Ectodermal cell (in vitro differentiated cells): ENCODE results near the gene EBPL. TPM values are rescaled to one million over a fixed set of nuclear protein-coding genes. Genes with fewer than 3 reads are reported as not detected.
"Not testable (repeated sequence)": the region's sequence is repeated elsewhere in the genome, so short reads cannot be mapped to it uniquely, and the experiment has no call there.

Source experiments
- H3K27ac ChIP-seq: 2 replicates; pipeline ENCODE4 v1.7.0; 2013; ENCODE audit warnings: mild to moderate bottlenecking, low read depth, low read length; ENCODE audit not compliant: insufficient read depth, poor library complexity, severe bottlenecking
- H3K27me3 ChIP-seq: 2 replicates; pipeline ENCODE4 v1.7.0; 2013; ENCODE audit warnings: mild to moderate bottlenecking, low read length; ENCODE audit not compliant: insufficient read depth, control insufficient read depth, poor library complexity, severe bottlenecking
- H3K36me3 ChIP-seq: one replicate; pipeline ENCODE4 v1.7.0; 2013; ENCODE audit warnings: low read length; ENCODE audit not compliant: control insufficient read depth, insufficient read depth
- H3K4me1 ChIP-seq: one replicate; pipeline ENCODE4 v1.7.0; 2013; ENCODE audit warnings: low read length; ENCODE audit not compliant: control insufficient read depth, insufficient read depth
- H3K4me3 ChIP-seq: 2 replicates; pipeline ENCODE4 v1.7.0; 2013; ENCODE audit warnings: low read depth, low read length, control low read depth; ENCODE audit not compliant: insufficient read depth
- H3K9me3 ChIP-seq: 2 replicates; pipeline ENCODE4 v1.7.0; 2013; ENCODE audit warnings: mild to moderate bottlenecking, low read length, moderate library complexity; ENCODE audit not compliant: control insufficient read depth
- WGBS, 2 experiments: methylation state at CpG; one replicate each; pipeline ENCODE4 v1.1.7; 2013; ENCODE audit warnings: missing lambda C conversion rate in 2 of 2; 5-methylcytosine and 5-hydroxymethylcytosine counted together
- polyA plus RNA-seq, 4 experiments: library from polyadenylated mRNA; stranded (reverse); fragments of 50-300 nt; gene quantifications; one replicate each; pipeline ENCODE4 v1.2.3, GENCODE V29; 2013

EBPL gene
- 82.0 TPM for polyA plus RNA-seq (2013, experiment 1 of 4)
- 85.0 TPM for polyA plus RNA-seq (2013, experiment 2 of 4)
- 101 TPM for polyA plus RNA-seq (2013, experiment 3 of 4)
- polyA plus RNA-seq (2013, experiment 4 of 4) = 106 TPM

DNA sequence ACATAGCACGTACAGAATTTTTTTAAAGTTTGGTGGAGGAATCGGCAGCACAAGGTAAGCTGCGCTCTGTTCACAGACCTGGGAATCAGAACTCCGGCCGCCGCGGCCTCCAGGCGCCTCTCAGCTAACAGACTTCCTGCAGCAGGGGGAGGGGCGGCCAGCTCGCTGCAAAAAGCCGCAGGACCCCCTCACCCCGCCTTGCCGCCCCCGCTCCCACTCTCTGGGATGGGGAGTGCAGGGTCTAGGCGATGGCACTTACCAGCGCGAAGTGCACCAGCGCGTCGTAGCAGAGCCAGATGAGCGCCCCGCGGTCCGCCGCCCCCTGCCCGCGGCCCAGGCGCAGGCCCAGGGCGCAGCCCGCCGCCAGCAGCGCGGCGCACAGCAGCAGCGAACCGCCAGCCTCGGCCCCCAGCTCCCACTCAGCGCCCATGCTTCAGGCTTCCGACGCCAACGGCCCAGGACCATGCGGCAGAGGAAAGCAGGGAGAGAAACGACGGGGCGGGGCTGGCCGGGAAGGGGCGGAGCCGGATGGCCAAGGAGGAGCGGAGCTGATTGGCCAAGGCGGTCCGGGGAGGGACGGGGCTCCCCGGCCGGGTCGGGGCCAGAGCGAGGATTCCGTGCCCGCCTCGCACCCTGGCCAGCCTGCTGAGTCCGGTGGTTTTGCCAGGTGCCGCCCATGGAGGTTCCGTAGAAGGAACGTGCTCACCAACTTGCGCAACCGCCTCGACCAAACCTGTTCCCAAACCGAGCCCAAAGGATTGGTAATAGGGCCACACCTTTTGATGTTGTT is at the start of gene EBPL:
Gene EBPL, minus strand, starts transcription at position 492 of the 790 bp plus-strand sequence. Its CDS starts 62 bp downstream, at position 430.
- no peaks in the 10 kb centered on the region for H3K4me1 ChIP-seq
- no peaks in the 10 kb centered on the region for H3K9me3 ChIP-seq
- 1% methylated on average over 67 of the region's 67 CpGs for WGBS, 2 experiments
- no peaks in the 10 kb centered on the region for H3K27me3 ChIP-seq
- peaks cover 4% of the 10 kb centered on the region for H3K36me3 ChIP-seq
- peak within 1 kb of the TSS; percentile 71 for H3K4me3 ChIP-seq
- H3K27ac ChIP-seq = peak within 1 kb of the TSS; percentile 87

DNA sequence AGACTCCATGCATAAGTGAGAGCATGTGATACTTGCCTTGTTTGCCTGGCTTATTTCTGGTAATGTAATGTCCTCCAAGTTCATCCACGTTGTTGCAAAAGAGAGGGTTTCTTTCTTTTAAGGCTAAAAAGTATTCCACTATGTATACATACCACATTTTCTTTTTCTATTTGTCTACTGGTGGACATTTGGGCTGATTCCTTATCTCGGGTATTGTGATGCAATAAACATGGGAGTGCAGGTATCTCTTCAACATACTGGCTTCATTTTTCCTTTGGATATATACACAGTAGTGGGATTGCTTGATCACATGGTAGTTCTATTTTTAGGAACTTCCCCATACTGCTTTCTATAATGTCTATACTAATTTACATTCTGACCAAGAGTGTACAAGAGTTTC is 49.6 kb upstream of the EBPL start:
- Histone ChIP-seq H3K36me3 (peaks cover 7% of the 10 kb centered on the region), H3K27ac (no peak overlapping the region), H3K27me3 (no peaks in the 10 kb centered on the region), H3K4me1 (no peaks in the 10 kb centered on the region), H3K4me3 (no peak overlapping the region), H3K9me3 (no peaks in the 10 kb centered on the region)
- 100% methylated on average over 1 to 2 of the region's 2 CpGs for WGBS, 2 experiments

DNA sequence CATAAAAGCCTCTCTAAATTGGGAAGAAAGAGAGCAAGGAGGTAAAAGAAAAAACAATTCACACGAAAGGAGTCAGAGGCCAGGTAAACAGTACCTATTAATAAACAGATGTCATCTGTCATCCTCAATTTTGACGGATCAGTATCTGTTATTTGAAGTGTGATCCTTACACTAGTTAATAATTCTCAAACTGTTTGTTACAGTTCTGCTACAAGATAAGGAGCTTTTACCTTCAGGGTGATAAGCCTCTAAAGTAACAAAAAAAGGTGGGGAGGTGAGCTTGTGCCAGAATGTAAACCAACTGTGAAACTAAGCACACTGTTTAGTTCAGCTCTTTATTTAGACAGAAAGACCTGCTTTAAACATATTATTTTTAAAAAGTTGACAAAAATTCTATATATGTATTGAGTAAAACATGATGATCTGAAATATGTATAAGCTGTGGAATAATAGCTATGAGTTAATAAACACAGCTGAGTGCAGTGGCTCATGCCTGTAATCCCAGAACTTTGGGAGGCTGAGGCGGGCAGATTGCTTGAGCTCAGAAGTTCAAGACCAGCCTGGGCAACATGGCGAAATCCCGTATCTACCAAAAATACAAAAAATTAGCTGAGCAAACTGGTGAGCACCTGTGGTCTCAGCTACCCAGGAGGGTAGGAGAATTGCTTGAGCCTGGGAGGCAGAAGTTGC is 48.4 kb upstream of the EBPL start:
- no peak overlapping the region for H3K27ac ChIP-seq
- no peak overlapping the region for H3K4me3 ChIP-seq
- no peaks in the 10 kb centered on the region for H3K4me1 ChIP-seq
- peaks cover 7% of the 10 kb centered on the region for H3K36me3 ChIP-seq
- no peaks in the 10 kb centered on the region for H3K27me3 ChIP-seq
- WGBS, 2 experiments = 90 to 95% methylated on average over 5 of the region's 5 CpGs
- H3K9me3 ChIP-seq = no peaks in the 10 kb centered on the region

- WGBS, 2 experiments = 89 to 90% methylated on average over 11 to 12 of the region's 12 CpGs
- Histone ChIP-seq H3K4me3 (no peak overlapping the region), H3K27ac (no peak overlapping the region)
These were observed 42.1 kb upstream of the EBPL start for GRCh38 chr13:49733181-49733951.

GRCh38 chr13:49731766-49732165 is 40.5 kb upstream of the EBPL start:
- no peaks in the 10 kb centered on the region for H3K36me3 ChIP-seq
- H3K4me3 ChIP-seq = no peak overlapping the region
- no peaks in the 10 kb centered on the region for H3K9me3 ChIP-seq
- no peak overlapping the region for H3K27ac ChIP-seq
- H3K4me1 ChIP-seq = no peaks in the 10 kb centered on the region
- no peaks in the 10 kb centered on the region for H3K27me3 ChIP-seq

More at GRCh38 chr13:49733181-49733951, 42.1 kb upstream of the EBPL start:
- Histone ChIP-seq H3K27me3 (no peaks in the 10 kb centered on the region), H3K4me1 (no peaks in the 10 kb centered on the region), H3K9me3 (no peaks in the 10 kb centered on the region), H3K36me3 (no peaks in the 10 kb centered on the region)

GRCh38 chr13:49716615-49717014 is 25.3 kb upstream of the EBPL start:
- Histone ChIP-seq H3K9me3 (no peaks in the 10 kb centered on the region), H3K27me3 (no peaks in the 10 kb centered on the region), H3K4me3 (no peak overlapping the region), H3K36me3 (peaks cover 11% of the 10 kb centered on the region), H3K27ac (no peak overlapping the region), H3K4me1 (no peaks in the 10 kb centered on the region)
- 90 to 95% methylated on average over 6 of the region's 6 CpGs for WGBS, 2 experiments

- H3K27me3 ChIP-seq = no peaks in the 10 kb centered on the region
- no peak overlapping the region for H3K27ac ChIP-seq
- no peaks in the 10 kb centered on the region for H3K4me1 ChIP-seq
- peaks cover 11% of the 10 kb centered on the region for H3K36me3 ChIP-seq
- H3K9me3 ChIP-seq = no peaks in the 10 kb centered on the region
- H3K4me3 ChIP-seq = no peak overlapping the region
- no CpG with 5 or more reads among the region's 1 CpG for WGBS, 2 experiments
These were observed 23.5 kb upstream of the EBPL start for GRCh38 chr13:49714757-49715156.

DNA sequence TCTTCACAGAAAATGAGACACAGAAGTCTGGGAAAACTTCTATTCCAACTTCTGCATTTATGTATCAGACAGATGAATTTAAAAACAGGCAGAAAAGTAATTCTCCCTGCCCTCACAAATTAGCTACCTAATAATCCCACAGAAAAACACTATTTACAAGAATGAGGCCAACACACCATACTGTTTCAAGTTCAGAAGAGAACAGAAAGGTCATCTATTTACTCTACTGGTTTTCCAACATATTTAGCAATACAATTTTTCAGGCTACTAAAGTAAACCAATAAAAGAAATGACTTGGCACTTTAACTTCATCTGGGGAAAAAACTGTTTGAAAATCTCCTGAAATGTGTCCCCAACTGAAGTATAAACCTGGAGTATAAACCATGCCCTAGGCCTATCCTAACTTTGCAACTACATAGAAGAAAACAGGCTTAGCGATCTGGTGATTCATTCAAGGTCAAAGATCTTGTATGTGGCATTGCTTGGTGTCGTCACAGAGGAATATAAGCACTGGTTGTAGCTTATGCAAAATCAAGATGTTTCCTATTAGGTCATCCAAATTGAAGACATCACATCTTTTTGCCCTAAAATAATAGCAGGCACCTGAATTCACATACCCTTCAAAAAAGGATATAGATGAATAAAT is 20.1 kb upstream of the EBPL start:
- no peak overlapping the region for H3K4me3 ChIP-seq
- no peaks in the 10 kb centered on the region for H3K4me1 ChIP-seq
- H3K27me3 ChIP-seq = no peaks in the 10 kb centered on the region
- H3K27ac ChIP-seq = no peak overlapping the region
- peaks cover 8% of the 10 kb centered on the region for H3K36me3 ChIP-seq
- 95 to 100% methylated on average over 2 of the region's 2 CpGs for WGBS, 2 experiments
- no peaks in the 10 kb centered on the region for H3K9me3 ChIP-seq

DNA sequence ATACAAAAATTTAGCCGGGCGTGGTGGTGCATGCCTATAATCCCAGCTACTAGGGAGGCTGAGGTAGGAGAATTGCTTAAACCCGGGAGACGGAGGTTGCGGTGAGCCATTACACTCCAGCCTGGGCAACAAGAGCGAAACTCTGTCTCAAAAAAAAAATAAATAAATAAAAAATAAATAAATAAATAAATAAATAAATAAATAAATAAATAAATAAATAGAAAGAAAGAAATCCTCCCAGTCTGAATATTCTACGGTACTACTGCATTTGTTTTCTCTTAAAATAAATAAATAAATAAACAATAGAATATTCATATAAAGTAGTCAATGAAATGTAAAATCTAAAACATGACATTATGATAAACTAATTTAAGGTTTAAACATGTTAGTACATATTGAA is 13.0 kb upstream of the EBPL start:
- WGBS, 2 experiments = 85 to 94% methylated on average over 5 of the region's 7 CpGs
- not testable (repeated sequence) for H3K4me1 ChIP-seq
- peaks cover 14% of the 10 kb centered on the region for H3K36me3 ChIP-seq

More for the DNA sequence above, 13.0 kb upstream of the EBPL start:
- not testable (repeated sequence) for H3K4me3 ChIP-seq, H3K9me3 ChIP-seq, H3K27me3 ChIP-seq, H3K27ac ChIP-seq
